Cardiac fibroblast (primary cell): ENCODE measurements around the gene KRT6B.

Source experiments
- DNase-seq, 2 donors: peaks; one replicate each; pipeline versions ENCODE4 v3.0.0 to v3.0.0-alpha.2; 2010; ENCODE audit warnings: low read depth in 2 of 2
- H3K4me3 ChIP-seq, 2 donors: replicated peaks in 1 of 2; 1 replicate in 1 of 2; 2 replicates in 1 of 2; pipeline ENCODE4 v1.5.1; 2011; ENCODE audit warnings: low read depth in 2 of 2, low read length in 2 of 2, mild to moderate bottlenecking in 2 of 2, moderate library complexity in 1 of 2
- TF ChIP-seq, protein P1 (sequence below): IDR thresholded peaks from one replicate; pipeline ENCODE4 v1.5.1; 2011; ENCODE audit warnings: low read depth, mild to moderate bottlenecking, low read length, inconsistent platforms

The KRT6B gene

DNA sequence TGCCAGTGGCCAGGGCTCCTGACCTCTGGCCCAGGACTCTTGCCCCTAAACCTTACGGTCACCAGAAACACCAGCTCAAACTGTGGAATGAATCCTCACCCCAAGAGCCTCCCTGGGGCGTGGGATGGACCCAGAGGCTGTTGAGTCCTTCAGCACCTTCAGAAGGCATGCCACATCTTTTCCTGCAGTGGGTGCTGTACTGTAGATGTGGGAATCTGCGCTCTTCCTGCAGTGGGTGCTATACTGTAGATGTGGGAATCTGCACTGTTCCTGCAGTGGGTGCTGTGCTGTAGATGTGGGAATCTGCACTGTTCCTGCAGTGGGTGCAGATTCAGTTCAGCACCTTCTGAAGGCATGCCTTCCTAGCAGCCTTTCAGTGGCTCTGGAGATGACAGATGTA lies 47.0 kb downstream of the KRT6B start:
- no peak for DNase-seq
- H3K4me3 ChIP-seq, result no peak overlapping the region
- TF ChIP-seq, protein P1, sequence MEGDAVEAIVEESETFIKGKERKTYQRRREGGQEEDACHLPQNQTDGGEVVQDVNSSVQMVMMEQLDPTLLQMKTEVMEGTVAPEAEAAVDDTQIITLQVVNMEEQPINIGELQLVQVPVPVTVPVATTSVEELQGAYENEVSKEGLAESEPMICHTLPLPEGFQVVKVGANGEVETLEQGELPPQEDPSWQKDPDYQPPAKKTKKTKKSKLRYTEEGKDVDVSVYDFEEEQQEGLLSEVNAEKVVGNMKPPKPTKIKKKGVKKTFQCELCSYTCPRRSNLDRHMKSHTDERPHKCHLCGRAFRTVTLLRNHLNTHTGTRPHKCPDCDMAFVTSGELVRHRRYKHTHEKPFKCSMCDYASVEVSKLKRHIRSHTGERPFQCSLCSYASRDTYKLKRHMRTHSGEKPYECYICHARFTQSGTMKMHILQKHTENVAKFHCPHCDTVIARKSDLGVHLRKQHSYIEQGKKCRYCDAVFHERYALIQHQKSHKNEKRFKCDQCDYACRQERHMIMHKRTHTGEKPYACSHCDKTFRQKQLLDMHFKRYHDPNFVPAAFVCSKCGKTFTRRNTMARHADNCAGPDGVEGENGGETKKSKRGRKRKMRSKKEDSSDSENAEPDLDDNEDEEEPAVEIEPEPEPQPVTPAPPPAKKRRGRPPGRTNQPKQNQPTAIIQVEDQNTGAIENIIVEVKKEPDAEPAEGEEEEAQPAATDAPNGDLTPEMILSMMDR, result no peak

DNA sequence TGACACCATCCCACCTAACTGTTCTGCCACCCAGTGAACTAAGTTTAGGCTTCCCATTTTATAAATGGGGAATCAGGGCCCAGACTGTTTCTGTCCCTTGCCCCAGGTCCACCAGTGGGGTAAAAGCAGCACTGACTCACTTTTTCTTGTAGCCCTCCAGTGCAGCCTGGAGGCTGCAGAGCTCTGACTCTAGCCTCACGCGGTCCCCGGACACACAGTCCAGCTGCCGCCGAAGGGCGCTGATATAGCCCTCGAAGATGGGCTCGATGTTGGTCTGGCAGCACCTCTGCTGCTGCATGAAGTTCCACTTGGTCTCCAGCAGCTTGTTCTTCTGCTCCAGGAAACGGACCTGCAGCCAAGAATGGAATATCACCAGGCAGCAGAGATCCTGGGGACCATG lies 48.4 kb downstream of the KRT6B start:
- no peak for DNase-seq
- H3K4me3 ChIP-seq, result no peak overlapping the region
- TF ChIP-seq, protein P1, result no peak

DNA sequence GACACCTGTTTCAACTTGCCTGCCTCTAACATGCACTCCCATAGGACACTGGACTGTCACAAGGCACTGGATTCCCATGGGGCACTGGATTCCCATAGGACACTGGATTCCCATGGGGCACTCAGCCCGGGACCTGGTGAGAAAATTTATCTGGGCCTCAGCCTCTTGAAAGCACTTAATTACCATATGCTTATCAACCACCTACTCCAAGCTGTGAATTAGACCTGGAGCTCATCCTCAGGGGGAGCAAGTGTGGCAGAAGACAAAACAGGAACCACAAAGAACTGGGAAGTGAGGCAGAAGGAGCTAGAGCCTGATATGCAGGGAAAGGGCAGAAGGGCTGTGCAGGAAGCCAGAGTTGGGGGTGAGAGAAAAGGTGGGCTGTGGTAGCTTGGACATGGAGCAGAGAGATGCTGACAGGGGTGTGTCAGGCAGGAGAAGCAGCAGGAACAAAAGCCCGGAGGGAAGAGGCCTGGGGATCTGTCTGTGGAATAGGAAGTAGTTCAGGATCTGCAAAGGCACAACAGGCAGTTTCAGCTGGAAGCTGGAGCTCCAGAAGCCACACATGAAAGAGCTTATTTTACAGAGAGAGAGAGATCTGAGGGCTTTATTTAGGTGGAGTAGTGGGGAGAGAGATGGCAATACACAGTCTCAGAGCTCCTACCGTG lies 48.9 kb downstream of the KRT6B start:
- no peak overlapping the region for H3K4me3 ChIP-seq
- DNase-seq, result no peak
- TF ChIP-seq, protein P1, result no peak

DNA sequence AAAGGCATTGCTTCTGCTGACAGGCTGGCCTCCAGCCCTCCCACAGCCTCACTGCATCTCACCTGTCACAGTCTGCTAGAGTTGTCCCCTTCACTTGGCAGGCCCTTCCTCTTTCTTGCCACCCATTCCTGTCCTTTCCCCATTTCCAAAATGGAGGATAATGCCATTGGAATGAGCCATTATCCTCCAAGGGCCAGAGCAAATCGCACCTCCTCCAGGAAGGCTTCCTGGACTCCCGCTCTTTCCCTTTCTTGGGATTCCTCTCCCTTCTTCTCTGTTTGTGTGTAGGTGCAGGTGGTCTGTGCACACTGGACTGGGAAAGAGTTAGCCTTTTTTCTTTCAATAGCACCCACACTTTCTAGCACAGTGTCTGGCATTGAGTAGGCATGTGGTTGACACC lies 49.6 kb downstream of the KRT6B start:
- no peak overlapping the region for H3K4me3 ChIP-seq
- TF ChIP-seq, protein P1, result no peak
- DNase-seq, result no peak

DNA sequence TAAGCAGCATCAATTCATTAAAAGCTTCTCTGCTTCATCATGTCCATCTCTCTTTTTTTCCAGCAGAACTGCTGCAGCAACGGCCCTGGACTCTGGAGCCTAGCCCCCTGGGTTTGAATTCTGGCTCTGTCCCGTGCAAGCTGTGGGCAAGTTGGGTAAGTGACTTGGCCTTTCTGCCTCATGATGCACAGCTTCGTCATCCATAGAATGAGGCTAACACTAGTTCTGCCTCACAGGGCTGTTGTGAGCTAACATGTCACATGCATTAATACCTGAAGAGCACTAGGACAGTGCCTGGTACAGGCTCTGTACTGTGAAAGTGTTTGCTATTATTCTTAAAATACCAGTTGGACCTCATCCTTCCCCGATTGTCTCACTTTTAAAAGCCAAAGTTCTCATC lies 50.0 kb downstream of the KRT6B start:
- no peak overlapping the region for H3K4me3 ChIP-seq
- TF ChIP-seq, protein P1, result no peak
- DNase-seq, result peak in 1 of 2 donors; percentile 28

DNA sequence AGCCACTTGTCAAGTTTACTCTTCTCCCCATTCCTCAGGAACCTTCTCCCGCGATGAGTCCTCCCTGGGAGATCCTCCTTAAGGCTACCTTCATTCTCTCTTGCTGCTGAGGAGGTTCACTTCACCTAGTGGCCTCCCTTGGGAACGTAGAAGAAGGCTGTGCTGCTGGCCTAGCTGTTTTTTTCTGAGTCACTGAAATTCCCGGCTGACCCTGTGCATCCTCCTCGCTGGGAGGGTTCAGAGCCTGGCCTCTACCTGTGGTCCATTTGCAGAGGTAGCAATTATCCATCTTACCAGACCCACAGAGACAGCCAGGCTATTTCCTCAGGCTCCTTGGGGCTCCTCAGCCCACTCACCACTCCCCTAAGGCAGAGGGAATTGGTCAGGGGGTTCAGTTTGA lies 50.4 kb downstream of the KRT6B start:
- peak in 1 of 2 donors; percentile 28 for DNase-seq
- TF ChIP-seq, protein P1, result no peak
- no peak overlapping the region for H3K4me3 ChIP-seq

DNA sequence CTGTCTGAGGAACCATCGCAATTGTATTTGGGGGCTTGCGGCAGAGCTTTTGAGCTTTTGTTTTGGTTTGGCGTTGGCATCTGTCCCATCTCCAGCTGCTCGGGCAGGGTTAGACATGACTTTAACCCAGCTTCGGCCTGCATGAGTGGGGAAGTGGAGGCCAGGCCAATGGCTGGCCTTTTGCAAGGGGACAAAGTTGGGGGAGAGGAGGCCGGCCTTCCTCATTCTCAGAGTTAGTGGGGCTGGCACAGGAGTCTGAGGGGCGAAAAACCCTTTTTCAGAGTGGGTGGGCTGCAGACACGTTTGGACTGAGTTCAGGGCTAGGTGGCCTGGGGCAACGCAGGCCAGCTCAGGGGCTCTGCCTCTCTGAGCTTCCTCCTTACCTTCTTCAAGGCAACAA lies 51.0 kb downstream of the KRT6B start:
- TF ChIP-seq, protein P1, result no peak
- H3K4me3 ChIP-seq, result no peak overlapping the region
- no peak for DNase-seq
